GM12864 (cell line): ENCODE measurements around the gene TBC1D13.
"Not testable (repeated sequence)": the region's sequence is repeated elsewhere in the genome, so short reads cannot be mapped to it uniquely, and the experiment has no call there.

Experiments used
- DNase-seq: peaks from one replicate; pipeline ENCODE4 v3.0.0-alpha.2; 2011; ENCODE audit warnings: low read depth
- H3K4me3 ChIP-seq: 2 replicates; pipeline ENCODE4 v1.5.1; 2011; ENCODE audit warnings: mild to moderate bottlenecking, low read depth, low read length, control low read depth
- TF ChIP-seq, protein P1 (sequence below): IDR thresholded peaks from 2 replicates; pipeline ENCODE4 v1.5.1; 2011; ENCODE audit warnings: low read depth, mild to moderate bottlenecking, moderate library complexity, low read length, control low read depth, inconsistent platforms; ENCODE audit errors: missing control alignments

The TBC1D13 gene

DNA sequence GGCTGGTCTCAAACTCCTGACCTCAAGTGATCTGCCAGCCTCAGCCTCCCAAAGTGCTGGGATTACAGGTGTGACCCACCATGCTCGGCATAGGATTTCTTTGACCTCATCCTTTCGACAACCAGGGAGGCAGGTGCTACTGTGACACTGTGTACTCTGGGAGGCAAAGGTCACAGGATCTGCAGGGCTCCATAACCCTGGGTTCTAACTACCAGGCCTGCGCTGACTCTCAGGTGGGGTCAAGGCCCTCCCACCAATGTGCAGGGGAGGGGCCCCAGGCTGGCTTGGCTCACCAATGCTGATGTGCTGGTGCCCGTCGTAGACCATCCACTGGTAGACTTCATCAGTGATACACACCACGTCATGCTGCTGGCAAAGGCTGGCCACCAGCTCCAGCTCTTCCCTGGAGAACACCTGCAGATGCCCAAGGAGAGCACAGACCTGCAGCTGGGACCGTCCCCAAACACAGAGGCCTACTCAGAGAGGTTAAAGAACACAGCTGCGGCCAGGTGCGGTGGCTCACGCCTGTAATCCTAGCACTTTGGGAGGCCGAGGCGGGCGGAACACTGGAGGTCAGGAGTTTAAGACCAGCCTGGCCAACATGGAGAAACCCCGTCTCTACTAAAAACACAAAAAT, 49.6 kb downstream of the TBC1D13 start:
- TF ChIP-seq, protein P1, sequence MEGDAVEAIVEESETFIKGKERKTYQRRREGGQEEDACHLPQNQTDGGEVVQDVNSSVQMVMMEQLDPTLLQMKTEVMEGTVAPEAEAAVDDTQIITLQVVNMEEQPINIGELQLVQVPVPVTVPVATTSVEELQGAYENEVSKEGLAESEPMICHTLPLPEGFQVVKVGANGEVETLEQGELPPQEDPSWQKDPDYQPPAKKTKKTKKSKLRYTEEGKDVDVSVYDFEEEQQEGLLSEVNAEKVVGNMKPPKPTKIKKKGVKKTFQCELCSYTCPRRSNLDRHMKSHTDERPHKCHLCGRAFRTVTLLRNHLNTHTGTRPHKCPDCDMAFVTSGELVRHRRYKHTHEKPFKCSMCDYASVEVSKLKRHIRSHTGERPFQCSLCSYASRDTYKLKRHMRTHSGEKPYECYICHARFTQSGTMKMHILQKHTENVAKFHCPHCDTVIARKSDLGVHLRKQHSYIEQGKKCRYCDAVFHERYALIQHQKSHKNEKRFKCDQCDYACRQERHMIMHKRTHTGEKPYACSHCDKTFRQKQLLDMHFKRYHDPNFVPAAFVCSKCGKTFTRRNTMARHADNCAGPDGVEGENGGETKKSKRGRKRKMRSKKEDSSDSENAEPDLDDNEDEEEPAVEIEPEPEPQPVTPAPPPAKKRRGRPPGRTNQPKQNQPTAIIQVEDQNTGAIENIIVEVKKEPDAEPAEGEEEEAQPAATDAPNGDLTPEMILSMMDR: no peak
- DNase-seq: no peak

DNA sequence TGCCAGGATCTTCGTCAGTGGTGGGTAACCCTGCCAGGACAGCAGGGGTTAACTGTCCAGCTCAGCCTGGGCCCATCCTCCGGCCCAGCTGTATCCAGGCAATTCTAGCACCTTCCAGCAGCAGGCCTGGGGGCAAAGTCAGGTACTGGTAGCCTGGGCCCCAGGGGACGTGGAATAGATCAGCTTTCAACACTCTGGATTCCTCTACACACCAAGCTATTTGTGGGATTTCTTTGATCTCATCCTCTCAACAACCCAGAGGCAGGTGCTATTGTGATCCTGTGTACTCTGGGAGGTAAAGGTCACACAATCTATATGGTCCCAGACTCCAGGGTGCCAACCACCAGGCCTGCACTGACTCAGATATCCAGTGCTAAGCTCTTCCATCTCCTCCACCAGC, 51.3 kb downstream of the TBC1D13 start:
- TF ChIP-seq, protein P1: no peak
- DNase-seq: no peak
- H3K4me3 ChIP-seq: no peak overlapping the region

More for the DNA sequence above, 49.6 kb downstream of the TBC1D13 start:
- H3K4me3 ChIP-seq: no peak overlapping the region

DNA sequence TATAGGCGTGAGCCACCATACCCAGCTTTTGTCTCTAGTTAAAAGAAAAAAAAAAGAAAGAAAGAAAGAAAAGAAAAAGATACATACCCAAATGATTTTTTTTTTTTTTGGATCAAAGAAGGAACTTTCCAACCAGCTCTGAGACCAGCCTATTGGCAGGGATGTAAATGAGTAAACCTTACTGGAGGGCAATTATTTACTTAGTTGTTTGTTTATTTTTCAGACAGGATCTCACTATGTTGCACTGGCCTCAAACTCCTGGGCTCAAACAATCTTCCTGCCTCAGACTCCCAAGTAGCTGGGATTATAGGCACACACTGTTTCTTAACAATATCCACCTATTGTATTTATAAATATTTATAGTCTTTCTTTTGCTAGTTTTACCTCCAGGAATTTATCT, 53.5 kb downstream of the TBC1D13 start:
- no peak for DNase-seq
- no peak overlapping the region for H3K4me3 ChIP-seq
- TF ChIP-seq, protein P1: no peak

DNA sequence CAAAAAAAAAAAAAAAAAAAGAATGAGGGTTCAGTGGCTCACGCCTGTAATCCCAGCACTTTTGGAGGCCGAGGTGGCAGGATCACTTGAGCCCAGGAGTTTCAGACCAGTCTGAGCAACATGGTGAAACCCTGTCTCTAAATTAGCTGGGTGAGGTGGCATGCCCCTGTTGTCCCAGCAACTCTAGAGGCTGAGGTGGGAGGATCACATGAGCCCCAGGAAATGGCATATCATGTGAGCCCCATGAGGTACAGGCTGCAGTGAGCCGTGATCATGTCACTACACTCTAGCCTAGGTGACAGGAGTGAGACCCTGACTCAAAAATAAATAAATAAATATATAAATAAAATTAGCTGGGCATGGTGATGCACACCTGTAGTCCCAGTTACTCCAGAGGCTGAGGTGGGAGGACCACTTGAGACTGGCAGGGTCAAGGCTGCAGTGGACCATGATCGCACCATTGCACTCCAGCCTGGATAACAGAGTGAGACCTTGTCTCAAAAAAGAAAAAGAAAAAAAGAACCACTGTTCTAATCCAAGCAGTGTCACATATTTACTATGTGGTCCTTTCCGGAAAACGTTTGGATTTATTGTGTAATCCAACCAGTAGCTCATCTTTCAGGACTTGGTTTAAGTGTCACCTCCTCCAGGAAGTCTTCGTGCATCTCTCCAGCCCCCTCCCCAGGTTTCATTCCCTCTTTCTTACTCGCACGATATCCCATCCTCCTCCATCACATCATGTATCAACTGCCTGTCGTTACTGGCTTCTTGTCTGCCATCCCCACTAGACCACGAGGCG, 54.8 kb downstream of the TBC1D13 start:
- TF ChIP-seq, protein P1: no peak
- DNase-seq: no peak
- H3K4me3 ChIP-seq: no peak overlapping the region

DNA sequence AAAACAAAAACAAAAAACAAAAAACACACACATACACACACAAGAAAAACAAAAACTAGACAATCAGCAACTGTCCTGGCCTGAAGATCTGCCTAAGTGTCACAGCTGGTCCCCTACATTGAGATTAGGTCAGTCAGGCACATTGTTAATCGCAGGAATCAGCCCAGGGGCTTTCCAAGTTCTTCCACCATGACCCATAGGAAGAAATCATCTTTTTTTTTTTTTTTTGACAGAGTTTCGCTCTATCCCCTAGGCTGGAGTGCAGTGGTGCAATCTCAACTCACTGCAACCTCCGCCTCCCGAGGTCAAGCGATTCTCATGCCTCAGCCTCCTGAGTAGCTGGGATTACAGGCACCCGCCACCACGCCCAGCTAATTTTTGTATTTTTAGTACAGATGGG, 56.1 kb downstream of the TBC1D13 start:
- H3K4me3 ChIP-seq, DNase-seq: not testable (repeated sequence)

DNA sequence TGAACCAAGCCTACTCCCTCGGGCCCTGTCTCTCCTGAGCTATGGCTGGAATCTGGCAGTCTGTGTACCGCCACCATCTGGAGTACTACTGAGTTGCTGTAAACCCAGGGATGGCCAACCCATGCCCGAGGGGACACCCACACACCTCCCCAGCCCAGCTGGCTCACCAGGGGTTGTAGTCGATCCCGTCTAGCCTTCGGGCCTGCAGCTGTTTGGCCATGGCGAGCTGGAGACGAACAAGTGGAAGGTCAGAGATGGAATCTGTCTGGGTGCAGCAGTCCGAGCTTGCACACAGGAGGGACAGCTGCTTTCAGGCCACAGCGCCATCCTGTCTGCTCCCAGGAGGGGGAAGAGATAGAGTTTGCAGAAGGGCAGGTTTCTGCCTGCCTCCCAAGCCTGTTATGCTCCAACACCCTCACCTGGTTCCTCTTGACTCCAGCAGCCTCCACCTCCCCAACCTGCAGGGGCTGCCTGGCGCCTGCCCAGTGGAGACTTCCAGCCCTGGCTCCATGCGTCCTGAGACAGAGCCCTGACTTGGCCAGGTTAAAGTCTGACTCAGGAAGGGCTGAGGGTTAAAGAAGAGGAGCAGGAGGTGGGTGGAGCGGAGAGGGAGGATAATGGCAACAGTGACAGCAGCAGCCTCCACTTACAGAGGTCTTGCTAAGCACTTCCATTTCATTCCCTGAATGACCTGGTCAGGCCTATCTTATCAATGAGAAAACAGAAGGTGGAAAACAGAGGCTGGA, 58.3 kb downstream of the TBC1D13 start:
- TF ChIP-seq, protein P1: no peak
- H3K4me3 ChIP-seq: no peak overlapping the region
- DNase-seq: no peak

DNA sequence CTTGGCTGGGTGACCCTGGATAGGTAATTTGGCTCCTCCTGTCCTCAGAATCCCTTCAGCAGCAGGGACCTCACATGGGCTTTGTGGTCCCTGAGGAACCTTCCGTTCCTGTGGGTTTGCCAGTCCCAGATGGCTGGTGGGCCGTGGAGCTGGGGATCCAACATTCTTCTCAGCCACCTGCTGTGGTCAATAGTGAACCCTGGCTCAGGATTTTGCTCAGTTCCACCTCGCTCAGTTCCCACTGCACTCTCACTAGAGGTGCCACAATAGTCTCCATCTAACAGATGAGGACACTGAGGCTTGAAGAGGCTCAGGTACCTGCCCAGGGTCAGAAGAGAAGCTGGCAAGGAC, 59.6 kb downstream of the TBC1D13 start:
- no peak overlapping the region for H3K4me3 ChIP-seq
- TF ChIP-seq, protein P1: no peak
- no peak for DNase-seq
